ENCODE data around the gene ADGRL1. TPM values are rescaled to one million over a fixed set of nuclear protein-coding genes. Genes with fewer than 3 reads are reported as not detected.
A peak's percentile ranks its signal among the peaks of the same experiment; 100 is the strongest.

The ADGRL1 gene
- total RNA-seq, 2 experiments from 2014 or later, result 8.4 to 10.9 TPM

DNA sequence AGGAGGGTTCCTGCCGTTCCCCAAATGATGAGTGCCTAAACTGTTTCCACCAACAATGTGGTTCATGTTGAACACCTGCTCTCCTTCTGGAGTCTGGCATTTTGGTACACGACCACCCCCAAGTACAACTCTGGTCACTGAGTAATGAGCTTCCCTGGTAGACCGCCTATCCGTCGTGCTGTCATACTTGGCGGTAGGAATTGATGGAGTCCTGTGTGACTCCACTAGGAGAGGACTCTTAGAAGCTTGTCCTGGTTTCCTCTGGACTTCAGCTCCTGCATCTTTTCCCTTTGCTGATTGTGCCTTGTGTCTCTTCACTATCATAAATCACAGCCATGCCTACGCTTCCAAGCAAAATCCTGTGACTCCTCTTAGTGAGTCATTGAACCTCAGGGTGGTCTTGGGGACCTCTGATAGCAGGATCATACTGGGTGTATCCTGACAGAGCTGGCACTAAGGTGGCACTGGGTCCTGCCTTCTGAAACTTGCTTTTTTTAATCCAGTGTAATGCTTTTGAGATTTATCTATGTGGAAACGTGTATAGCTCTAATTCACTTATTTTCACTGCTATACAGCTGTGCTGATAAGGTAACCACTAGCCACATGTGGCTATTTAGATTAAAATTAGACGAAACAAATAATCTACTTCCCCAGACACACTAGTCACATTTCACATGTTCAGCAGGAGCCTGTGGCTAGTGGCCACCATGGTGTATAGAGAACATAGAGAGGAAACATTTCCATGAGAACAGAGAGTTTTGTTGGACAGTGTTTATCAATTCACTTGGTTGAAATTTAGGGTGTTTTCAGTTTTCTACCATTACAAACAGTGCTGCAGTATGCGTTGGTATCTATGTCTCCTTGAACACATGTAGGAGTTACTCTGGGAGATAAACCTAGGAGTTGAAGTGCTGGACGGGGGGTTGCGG is 63.4 kb downstream of the ADGRL1 start:
- DNase-seq, result no peak
- Mint-ChIP-seq H3K4me1 (ENCODE audit: low read depth) (peaks cover 33% of the 10 kb centered on the region), H3K4me3 (no peak overlapping the region), H3K27me3 (no peaks in the 10 kb centered on the region), H3K36me3 (peaks cover 5% of the 10 kb centered on the region), H3K27ac (no peak overlapping the region), H3K9me3 (no peaks in the 10 kb centered on the region)
- ChIA-PET CTCF (interaction anchor here (1.0 to 1.1 kb wide), 2 partner anchors 23 to 57 kb away, joined by 3 read pairs; no protein-coding TSS in a partner anchor), POLR2A (no interaction called here)
- intact Hi-C loops (cut with micrococcal nuclease), result loop anchor here (10.0 kb wide), 1 partner anchor 52 kb away; no protein-coding TSS in a partner anchor

DNA sequence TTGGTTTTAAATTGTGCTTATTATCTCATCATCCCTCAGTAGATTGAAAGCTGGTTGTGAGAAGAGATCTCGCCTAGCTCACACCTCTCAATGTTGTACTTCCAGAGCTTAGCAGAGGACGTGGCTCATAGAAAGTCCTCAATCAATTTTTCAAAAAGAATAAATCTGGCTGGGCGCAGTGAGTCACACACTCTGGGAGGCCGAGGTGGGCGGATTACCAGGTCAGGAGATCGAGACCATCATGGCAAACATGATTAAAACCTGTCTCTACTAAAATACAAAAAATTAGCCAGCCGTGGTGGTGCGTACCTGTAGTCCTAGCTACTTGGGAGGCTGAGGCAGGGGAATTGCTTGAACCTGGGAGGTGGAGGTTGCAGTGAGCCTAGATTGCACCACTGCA is 64.9 kb downstream of the ADGRL1 start:
- no peak for DNase-seq
- POLR2A ChIA-PET, result no interaction called here
- intact Hi-C loops (cut with micrococcal nuclease), result loop anchor here (10.0 kb wide), 1 partner anchor 54 kb away; no protein-coding TSS in a partner anchor
- no peak overlapping the region for H3K27ac Mint-ChIP-seq
- peaks cover 5% of the 10 kb centered on the region for H3K36me3 Mint-ChIP-seq
- CTCF ChIA-PET, result interaction anchor here (0.7 to 0.9 kb wide), 2 partner anchors 26 to 54 kb away, joined by 3 read pairs; no protein-coding TSS in a partner anchor
- no peaks in the 10 kb centered on the region for H3K27me3 Mint-ChIP-seq
- no peak overlapping the region for H3K4me3 Mint-ChIP-seq
- no peaks in the 10 kb centered on the region for H3K9me3 Mint-ChIP-seq
- H3K4me1 Mint-ChIP-seq (ENCODE audit: low read depth), result peaks cover 24% of the 10 kb centered on the region

DNA sequence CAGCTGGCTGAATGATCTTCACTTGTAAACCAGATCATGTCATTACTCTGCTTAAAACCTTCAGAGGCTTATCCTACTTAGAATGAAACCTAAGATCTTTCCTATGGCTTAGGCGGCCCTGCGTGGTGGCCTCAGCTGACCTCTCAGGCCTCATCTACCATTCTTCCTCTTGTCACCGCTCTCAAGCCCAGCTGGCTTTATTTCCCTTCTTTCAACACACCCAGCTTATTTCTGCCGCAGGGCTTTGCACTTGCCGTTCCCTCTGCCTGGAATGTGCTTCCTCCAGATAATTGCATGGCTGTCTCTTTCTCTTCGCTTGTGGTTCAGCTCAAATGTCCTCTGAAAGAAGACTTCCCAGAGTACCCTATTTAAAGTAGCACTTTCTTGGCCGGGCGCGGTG is 66.0 kb downstream of the ADGRL1 start:
- no peaks in the 10 kb centered on the region for H3K27me3 Mint-ChIP-seq
- intact Hi-C loops (cut with micrococcal nuclease), result loop anchor here (5.0 to 10.0 kb wide), 4 partner anchors 55 to 332 kb away; no protein-coding TSS in a partner anchor
- POLR2A ChIA-PET, result no interaction called here
- CTCF ChIA-PET, result interaction anchor here (0.9 to 2.2 kb wide), 6 partner anchors 8 to 843 kb away, joined by 3 to 7 read pairs (median 4); no protein-coding TSS in a partner anchor
- no peak overlapping the region for H3K4me3 Mint-ChIP-seq
- peaks cover 29% of the 10 kb centered on the region for H3K4me1 Mint-ChIP-seq (ENCODE audit: low read depth)
- H3K27ac Mint-ChIP-seq, result no peak overlapping the region
- H3K36me3 Mint-ChIP-seq, result peaks cover 9% of the 10 kb centered on the region
- no peak for DNase-seq
- no peaks in the 10 kb centered on the region for H3K9me3 Mint-ChIP-seq

DNA sequence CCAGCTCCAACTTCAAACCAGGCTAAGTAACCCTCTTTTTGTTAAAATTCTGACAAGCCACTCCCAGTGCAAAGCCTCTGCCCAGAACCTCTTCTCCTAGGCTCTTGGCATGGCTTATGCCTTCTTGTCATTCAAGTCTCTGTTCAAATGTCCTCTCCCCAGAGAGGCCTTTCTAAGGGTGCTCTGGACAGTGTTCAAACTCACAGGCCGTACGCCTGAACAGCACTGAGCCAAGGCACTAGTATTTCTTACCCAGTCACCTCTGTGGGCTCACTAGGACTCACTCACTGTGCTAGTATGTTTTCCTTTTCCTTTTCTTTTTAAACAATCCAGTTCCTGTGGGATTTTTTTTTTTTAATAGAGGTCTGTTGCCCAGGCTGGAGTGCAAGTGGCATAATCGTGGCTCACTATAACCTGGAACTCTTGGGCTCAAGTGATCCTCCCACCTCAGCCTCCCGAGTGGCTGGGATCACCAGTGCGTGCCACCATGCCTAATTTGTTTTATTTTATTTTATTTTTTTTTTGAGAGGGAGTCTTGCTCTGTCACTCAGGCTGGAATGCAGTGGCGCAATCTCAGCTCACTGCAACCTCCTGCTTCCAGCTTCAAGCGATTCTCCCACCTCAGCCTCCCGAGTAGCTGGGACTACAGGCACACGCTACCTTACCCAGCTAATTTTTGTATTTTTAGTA is 67.2 kb downstream of the ADGRL1 start:
- ChIA-PET POLR2A (no interaction called here), CTCF (interaction anchor here (0.6 to 2.2 kb wide), 3 partner anchors 10 to 79 kb away, joined by 3 to 7 read pairs (median 3); no protein-coding TSS in a partner anchor)
- Mint-ChIP-seq H3K27me3 (no peaks in the 10 kb centered on the region), H3K4me3 (peak overlapping the region; percentile 45), H3K36me3 (peaks cover 12% of the 10 kb centered on the region), H3K27ac (peak overlapping the region; percentile 51), H3K9me3 (no peaks in the 10 kb centered on the region), H3K4me1 (ENCODE audit: low read depth) (peaks cover 35% of the 10 kb centered on the region)
- DNase-seq, result no peak
- intact Hi-C loops (cut with micrococcal nuclease), result loop anchor here (5.0 kb wide), 3 partner anchors 214 to 334 kb away; no protein-coding TSS in a partner anchor

DNA sequence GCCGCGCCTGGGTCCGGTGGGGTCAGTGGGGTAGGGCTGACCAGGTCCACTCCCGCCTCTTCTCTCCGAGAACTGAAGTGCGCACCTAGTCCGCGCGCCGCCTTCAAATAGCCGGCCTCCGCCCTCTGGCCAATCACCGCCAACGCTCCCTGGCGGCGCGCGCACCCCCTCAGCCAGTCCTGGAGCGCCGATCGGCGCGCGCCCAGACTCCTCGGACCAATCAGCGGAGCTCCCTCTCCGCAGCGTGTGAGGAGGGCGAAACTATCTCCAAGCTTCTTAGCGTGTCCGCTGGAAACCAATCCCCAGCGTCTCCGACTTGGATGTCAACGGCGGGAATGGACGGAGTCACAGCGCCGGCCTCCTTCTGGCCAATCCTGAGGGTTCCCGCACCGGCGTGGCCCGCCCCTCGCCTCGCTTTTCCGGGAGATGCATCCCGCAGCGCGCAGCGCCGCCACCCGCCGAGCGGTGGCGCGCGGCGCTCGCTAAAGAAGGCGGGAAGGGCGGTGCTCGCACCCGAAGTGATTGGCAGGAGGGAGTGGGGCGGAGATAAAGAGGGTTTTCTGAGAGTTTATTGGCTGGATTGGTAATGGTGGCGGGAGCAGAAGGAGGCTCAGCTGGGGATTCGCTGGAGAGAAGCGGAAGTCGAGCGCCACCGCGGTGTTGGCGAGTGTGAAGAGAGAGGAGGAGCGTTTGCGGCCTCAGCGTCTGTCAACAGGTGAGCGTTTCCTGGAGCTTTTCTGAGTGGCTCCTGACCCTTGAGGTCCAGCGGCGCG is 69.3 kb downstream of the ADGRL1 start, which contains the start of gene ASF1B:
ASF1B (minus strand) TSS at position 81 of the 773 bp plus-strand sequence. CDS start 133 bp downstream, outside the sequence.
- Mint-ChIP-seq H3K27me3 (no peaks in the 10 kb centered on the region), H3K9me3 (no peaks in the 10 kb centered on the region), H3K4me1 (ENCODE audit: low read depth) (peaks cover 33% of the 10 kb centered on the region), H3K36me3 (peaks cover 12% of the 10 kb centered on the region), H3K27ac (peak within 1 kb of the TSS; percentile 94), H3K4me3 (peak within 1 kb of the TSS; percentile 81)
- POLR2A ChIA-PET, result interaction anchor here (0.7 to 1.7 kb wide), 12 partner anchors 11 to 281 kb away, joined by 3 to 7 read pairs (median 5); partner anchors contain the start of genes ADGRE5, DDX39A, MISP3 and PRKACA
- DNase-seq, result peak; percentile 99
- CTCF ChIA-PET, result interaction anchor here (0.6 to 2.8 kb wide), 68 partner anchors 10 to 436 kb away, joined by 3 to 37 read pairs (median 4); partner anchors contain the start of genes ADGRE5, DNAJB1, GIPC1 and MISP3
- intact Hi-C loops (cut with micrococcal nuclease), result loop anchor here (1.0 to 5.0 kb wide), 9 partner anchors 19 to 350 kb away; partner anchors contain the start of genes DDX39A and PRKACA

DNA sequence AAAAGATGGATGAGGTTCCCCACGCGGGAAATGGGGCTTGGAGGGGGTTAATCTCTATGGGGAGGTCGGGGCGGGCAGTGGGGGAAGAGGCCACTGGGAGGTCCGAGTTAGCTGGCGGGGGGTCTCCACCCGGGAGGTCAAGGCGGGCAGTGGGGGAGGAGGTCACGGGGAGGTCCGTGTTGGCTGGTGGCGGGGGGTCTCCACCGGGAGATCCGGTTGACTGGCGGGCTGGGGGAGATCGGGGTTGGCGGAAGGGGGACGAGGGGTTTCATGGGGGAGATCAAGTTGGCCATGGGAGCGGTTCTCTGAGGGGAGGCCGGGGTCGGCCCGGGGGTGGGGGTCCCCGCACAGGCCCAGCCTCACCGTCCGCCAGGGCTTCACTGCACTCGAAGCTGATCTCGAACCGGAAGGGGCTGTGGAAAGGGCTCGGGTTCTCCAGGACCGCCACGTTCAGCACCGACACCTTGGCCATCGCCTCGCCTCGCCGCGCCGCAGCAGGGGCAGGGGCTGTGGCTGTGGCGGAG is 69.9 kb downstream of the ADGRL1 start:
- Mint-ChIP-seq H3K9me3 (no peaks in the 10 kb centered on the region), H3K27me3 (no peaks in the 10 kb centered on the region), H3K4me1 (ENCODE audit: low read depth) (peaks cover 30% of the 10 kb centered on the region), H3K4me3 (peak overlapping the region; percentile 81), H3K36me3 (peaks cover 11% of the 10 kb centered on the region), H3K27ac (peak overlapping the region; percentile 94)
- no peak for DNase-seq
- ChIA-PET POLR2A (interaction anchor here (1.0 to 1.7 kb wide), 8 partner anchors 12 to 279 kb away, joined by 3 to 7 read pairs (median 5); partner anchors contain the start of genes ADGRE5 and MISP3), CTCF (interaction anchor here (0.7 to 2.8 kb wide), 57 partner anchors 10 to 437 kb away, joined by 3 to 37 read pairs (median 5); partner anchors contain the start of genes ADGRE5, DNAJB1, GIPC1 and MISP3)
- intact Hi-C loops (cut with micrococcal nuclease), result loop anchor here (1.0 to 5.0 kb wide), 8 partner anchors 19 to 351 kb away; partner anchors contain the start of genes DDX39A and PRKACA

DNA sequence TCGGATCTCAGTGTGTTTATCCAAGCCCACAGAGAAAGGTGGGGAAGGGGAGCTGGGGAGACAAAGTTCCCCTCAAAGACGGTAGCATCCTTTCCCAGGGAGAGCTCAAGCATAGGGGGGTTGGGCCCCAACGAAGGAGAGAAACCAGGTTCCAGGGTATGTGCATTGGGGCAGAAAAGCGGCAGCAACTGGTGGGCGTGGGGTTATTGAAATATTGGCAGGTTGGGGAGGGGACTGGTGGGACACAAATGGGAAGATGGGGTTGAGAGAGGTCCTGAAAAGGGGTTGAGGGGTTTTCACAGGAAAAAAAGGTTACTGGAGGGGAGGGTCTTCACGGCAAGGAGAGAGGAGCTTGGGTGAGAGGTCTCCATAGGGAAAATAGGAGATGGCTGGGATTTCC is 70.6 kb downstream of the ADGRL1 start:
- ChIA-PET CTCF (interaction anchor here (2.0 to 2.8 kb wide), 2 partner anchors 11 to 270 kb away, joined by 7 to 31 read pairs; no protein-coding TSS in a partner anchor), POLR2A (interaction anchor here (0.6 to 1.7 kb wide), 2 partner anchors 12 to 351 kb away, joined by 3 to 6 read pairs; no protein-coding TSS in a partner anchor)
- intact Hi-C loops (cut with micrococcal nuclease), result loop anchor here (5.0 kb wide), 3 partner anchors 217 to 337 kb away; no protein-coding TSS in a partner anchor
- Mint-ChIP-seq H3K9me3 (no peaks in the 10 kb centered on the region), H3K4me1 (ENCODE audit: low read depth) (peaks cover 28% of the 10 kb centered on the region), H3K27me3 (no peaks in the 10 kb centered on the region), H3K4me3 (peak overlapping the region; percentile 81), H3K36me3 (peaks cover 9% of the 10 kb centered on the region), H3K27ac (peak overlapping the region; percentile 77)
- no peak for DNase-seq

DNA sequence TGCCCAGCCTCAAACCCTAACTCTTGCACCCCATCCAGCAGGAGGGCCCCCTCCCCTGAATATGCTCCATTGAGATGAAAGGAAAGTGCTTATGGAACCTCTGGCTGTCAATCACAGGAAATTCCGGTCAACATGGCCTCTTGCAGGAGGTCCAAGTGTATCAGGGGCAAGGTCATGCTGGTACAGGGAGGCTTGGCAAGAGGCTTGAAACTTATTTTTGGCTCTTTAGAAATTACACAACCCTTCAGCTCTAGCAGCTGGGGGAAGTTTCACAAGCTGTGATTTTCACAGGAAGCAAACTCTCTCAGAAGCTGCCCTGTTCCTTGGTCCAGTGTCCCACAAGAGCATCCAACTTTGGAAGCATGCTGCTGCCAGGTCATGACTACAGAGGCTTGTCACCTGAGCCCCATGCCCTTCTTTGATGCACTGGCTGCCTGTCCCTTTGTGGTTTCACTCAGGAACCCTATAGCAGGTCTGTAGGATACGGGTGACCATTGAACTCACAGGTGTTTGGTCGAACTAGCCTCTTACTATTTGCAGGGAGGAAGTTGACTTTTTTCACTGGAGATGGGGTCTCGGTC is 78.0 kb downstream of the ADGRL1 start:
- CTCF ChIA-PET, result no interaction called here
- intact Hi-C loops (cut with micrococcal nuclease), result no loop called here
- Mint-ChIP-seq H3K9me3 (no peaks in the 10 kb centered on the region), H3K4me1 (ENCODE audit: low read depth) (no peaks in the 10 kb centered on the region), H3K27ac (no peak overlapping the region), H3K4me3 (no peak overlapping the region), H3K27me3 (no peaks in the 10 kb centered on the region), H3K36me3 (peaks cover 20% of the 10 kb centered on the region)
- DNase-seq, result no peak
- POLR2A ChIA-PET, result no interaction called here

DNA sequence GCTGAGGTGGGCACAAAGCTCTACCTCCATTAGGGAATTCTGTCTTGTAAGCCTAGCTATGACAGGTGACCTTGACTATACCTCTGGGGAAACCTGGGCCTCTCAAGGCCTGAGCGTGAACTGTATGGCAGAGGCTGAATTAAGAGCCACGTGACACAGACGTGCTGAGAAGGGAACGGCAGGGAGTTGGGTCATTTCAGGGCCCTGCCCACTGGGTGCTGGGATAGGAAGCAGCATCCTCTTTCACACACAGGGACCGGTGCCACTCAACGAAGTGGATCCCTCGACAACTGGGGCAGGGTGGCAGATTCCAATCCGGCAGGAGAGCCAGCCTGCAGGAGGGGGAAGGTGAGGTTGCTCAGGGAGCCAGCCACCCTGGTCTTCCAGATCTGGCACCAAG is 78.8 kb downstream of the ADGRL1 start:
- Mint-ChIP-seq H3K27ac (no peak overlapping the region), H3K27me3 (no peaks in the 10 kb centered on the region), H3K4me3 (no peak overlapping the region), H3K36me3 (peaks cover 25% of the 10 kb centered on the region), H3K4me1 (ENCODE audit: low read depth) (peaks cover 2% of the 10 kb centered on the region), H3K9me3 (no peaks in the 10 kb centered on the region)
- CTCF ChIA-PET, result interaction anchor here (1.2 kb wide), 1 partner anchor 13 kb away, joined by 4 read pairs; no protein-coding TSS in a partner anchor
- intact Hi-C loops (cut with micrococcal nuclease), result no loop called here
- POLR2A ChIA-PET, result no interaction called here
- DNase-seq, result no peak

DNA sequence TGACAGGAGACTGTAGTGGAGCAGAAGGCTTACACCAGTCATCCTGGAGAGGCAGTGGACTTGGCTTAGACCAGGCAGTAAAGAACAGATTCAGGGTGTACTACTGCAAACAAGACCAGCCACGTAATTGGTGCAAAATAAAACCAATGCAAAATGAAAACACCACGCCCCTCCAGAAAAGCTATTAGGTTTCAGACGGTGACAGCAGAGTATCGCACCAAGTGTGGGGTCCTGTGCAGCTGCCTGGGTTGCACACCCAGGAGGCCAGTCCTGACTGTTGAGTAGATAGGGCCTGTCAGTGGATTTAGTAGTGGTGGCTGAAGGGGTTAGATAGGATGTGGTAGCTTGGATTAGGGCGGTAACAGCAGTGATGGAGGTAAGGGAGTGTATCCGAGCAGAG is 83.0 kb downstream of the ADGRL1 start:
- H3K27ac Mint-ChIP-seq, result no peak overlapping the region
- H3K4me3 Mint-ChIP-seq, result no peak overlapping the region
- CTCF ChIA-PET, result interaction anchor here (1.0 kb wide), 2 partner anchors 9 to 24 kb away, joined by 3 to 4 read pairs; no protein-coding TSS in a partner anchor
- DNase-seq, result no peak
- intact Hi-C loops (cut with micrococcal nuclease), result no loop called here
- H3K9me3 Mint-ChIP-seq, result no peaks in the 10 kb centered on the region
- H3K27me3 Mint-ChIP-seq, result no peaks in the 10 kb centered on the region
- peaks cover 21% of the 10 kb centered on the region for H3K36me3 Mint-ChIP-seq
- POLR2A ChIA-PET, result no interaction called here
- H3K4me1 Mint-ChIP-seq (ENCODE audit: low read depth), result peaks cover 10% of the 10 kb centered on the region
